K562 treated with DMSO at 1 percent for 48 hours (cell line): Measurements from ENCODE around the gene RIN1. TPM values are rescaled to one million over a fixed set of nuclear protein-coding genes. Genes with fewer than 3 reads are reported as not detected.

Experiments used
- total RNA-seq: library from RNA; unstranded; fragments of 300-600 nt; gene quantifications from 2 replicates; pipeline ENCODE4 v1.2.3, GENCODE V29; 2022; ENCODE audit warnings: low replicate concordance; ENCODE audit errors: extremely low read depth

The RIN1 gene, protein sequence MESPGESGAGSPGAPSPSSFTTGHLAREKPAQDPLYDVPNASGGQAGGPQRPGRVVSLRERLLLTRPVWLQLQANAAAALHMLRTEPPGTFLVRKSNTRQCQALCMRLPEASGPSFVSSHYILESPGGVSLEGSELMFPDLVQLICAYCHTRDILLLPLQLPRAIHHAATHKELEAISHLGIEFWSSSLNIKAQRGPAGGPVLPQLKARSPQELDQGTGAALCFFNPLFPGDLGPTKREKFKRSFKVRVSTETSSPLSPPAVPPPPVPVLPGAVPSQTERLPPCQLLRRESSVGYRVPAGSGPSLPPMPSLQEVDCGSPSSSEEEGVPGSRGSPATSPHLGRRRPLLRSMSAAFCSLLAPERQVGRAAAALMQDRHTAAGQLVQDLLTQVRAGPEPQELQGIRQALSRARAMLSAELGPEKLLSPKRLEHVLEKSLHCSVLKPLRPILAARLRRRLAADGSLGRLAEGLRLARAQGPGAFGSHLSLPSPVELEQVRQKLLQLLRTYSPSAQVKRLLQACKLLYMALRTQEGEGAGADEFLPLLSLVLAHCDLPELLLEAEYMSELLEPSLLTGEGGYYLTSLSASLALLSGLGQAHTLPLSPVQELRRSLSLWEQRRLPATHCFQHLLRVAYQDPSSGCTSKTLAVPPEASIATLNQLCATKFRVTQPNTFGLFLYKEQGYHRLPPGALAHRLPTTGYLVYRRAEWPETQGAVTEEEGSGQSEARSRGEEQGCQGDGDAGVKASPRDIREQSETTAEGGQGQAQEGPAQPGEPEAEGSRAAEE
- total RNA-seq: not detected in 2 replicates

GRCh38 chr11:66336234-66337102, at the start of gene RIN1:
TSS of gene RIN1 (minus strand) at chr11:66336434. CDS start at chr11:66336402, 32 bp downstream.

DNA sequence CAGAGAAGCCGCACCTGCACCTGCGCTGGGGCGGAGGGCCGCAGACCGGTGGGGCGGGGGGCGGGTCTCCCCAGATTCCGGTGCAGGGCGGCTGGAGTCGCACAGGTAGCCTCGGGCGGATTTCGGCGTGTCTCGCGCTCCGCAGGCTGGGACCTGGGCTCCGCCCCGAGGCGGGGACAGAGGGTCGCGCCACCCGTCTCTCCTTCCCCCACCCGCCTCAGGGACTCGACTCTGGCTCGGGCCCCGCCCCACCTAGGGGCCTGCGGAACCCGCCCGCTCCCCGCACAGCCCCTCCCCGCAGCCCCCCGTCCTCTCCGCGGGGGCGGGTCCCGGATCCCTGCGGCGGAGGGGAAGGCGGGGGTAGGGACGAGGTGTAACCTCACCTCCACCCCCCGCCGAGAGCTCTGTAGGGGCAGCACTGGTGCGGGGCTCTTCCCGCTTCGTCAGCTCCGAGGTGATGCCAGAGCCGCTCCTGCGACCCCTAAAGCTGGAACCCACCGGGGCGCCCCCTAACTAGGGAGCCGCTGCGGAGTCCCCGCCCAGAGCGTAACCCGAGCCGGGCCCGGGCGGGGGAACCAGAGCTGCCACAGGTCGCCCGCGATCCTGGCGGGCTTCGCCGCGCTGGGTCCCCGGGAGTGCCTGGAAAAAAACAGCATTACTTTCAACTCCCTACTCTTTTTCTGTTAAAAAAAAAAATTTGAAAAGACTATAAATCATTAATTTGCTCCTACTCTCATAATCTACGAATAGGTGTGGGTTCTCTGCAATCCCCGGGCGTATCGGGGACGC, 35.6 kb upstream of the RIN1 start, which contains the start of gene SLC29A2:
TSS of gene SLC29A2 (minus strand) at position 134 of the 789 bp plus-strand sequence. CDS start 169 bp downstream, outside the sequence.

DNA sequence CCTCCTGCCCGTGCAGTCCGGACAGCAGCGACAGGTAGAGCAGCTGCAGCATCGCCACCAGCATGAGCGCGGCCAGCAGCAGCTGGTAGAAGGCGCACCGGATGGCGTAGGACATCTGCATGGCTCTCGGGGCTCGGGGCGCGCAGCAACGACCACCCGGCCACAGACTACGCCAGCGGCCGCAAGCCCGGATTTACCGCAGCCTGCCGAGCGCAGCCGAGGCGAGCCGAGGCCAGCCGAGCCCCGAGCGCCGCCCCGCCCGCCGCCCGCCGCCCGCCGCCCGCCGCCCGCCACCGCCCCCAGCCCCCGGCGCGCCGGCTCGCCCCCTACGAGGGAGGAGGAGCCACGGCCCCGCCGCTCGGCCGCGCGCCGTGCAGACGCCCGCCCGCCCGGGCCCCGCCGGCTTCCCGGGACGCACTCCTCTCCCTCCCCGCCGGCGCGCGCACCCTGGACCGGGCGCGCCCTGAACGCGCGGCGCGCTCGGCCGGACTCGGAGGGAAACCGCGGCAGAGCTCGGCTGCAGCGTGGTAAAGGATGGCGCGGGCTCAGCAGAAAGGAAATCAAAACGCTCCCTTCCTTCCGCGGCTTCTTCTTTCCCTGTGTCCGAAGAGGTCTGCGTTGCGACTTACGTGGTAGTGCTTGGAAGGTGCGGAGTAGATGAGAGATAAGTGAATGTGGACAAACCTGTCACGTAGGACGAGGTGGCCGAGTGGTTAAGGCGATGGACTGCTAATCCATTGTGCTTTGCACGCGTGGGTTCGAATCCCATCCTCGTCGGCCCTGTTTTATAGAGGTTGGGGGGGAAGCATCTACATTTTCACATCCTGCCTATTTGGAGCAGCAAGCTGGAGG, 11.4 kb upstream of the RIN1 start, which contains the start of gene B4GAT1:
TSS of gene B4GAT1 (minus strand) at position 205 of the 852 bp plus-strand sequence. CDS start at position 121, 84 bp downstream.

GRCh38 chr11:66344550-66345315, 8.5 kb upstream of the RIN1 start, which contains the start of gene BRMS1:
TSS of gene BRMS1 (minus strand) at chr11:66345104. CDS start at chr11:66342234, 2,870 bp downstream.

DNA sequence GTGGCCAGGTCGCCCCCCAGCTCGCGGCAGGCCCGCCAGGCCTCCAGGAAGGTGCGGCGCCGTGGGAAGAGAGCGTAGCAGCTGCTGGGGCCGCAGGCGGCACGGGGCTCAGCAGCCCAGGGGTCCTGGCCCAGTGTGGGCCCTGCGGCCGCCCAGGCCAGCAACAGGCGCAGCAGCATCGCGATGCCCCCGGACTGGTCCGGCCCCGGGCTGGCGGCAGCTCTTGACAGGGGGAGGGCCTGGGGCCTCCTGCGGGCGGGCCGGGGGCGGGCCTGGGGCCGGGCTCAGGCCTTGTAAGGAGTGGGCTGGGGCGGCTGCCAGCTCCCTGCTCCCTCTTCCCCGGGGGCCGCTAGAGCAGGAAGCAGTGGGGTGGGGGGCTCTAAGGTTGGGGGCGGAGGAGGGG, 19.4 kb downstream of the RIN1 start, which contains the start of gene CD248:
TSS of gene CD248 (minus strand) at position 196 of the 403 bp plus-strand sequence. CDS start at position 179, 17 bp downstream.

GRCh38 chr11:66291706-66292542, 44.3 kb downstream of the RIN1 start, which contains the start of gene TMEM151A:
TSS of gene TMEM151A (plus strand) at chr11:66291894. CDS start at chr11:66292014, 120 bp downstream.

DNA sequence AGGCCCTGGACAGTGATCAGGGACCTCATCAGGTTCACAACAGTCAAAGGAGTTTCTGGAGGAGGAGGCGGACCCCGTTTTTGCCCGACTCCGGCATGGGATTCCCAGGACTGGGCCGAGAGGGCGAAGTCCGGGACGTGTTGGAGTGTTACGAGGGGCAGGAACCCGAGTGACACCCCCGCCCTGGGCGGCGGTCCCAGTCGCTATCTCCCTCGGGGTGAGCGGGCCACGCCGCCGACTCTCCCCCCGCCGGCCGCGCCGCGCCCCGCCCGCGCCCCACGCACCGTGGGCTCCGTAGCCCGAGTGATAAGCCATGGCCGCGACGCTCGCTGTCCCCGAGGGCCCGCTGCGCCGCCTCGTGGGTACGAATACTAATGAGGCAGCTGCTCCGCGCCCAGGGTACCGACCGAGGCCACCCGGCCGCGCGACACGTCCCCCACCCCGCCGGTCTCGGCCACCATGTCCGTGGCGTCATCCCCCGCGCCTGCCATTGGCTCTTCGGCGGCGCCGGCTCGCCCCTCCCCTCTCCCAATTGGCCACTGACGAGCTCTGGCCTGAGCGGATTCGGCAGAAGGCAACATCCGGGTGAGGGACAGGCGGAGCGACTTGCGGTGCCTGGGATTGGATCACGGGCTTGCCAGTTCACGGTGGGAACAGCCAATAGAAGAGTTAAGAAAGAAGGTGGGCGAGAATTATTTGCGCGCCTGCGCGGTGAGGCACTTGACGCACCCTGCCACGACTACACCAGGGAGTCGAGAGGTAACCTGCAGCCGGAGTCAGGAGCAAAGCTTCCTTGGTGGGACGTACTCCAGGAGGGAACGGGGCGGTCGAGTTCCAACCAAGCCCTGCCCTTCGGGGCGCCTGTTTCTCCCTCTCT, 47.3 kb downstream of the RIN1 start, which contains the start of gene YIF1A:
TSS of gene YIF1A (minus strand) at position 473 of the 877 bp plus-strand sequence. CDS start at position 315, 158 bp downstream.

Other genes with a start within 250 kb of the RIN1 start
- not detected in 2 replicates for gene KLC2, start 78.7 kb downstream of the RIN1 start, total RNA-seq
- gene RAB1B, start 67.8 kb downstream of the RIN1 start, total RNA-seq: 266 TPM in 1 of 2 replicates, not detected in the other
- not detected in 2 replicates for gene CNIH2, start 58.3 kb downstream of the RIN1 start, total RNA-seq
- not detected in 2 replicates for gene YIF1A, start 47.3 kb downstream of the RIN1 start, total RNA-seq
- gene TMEM151A, start 44.5 kb downstream of the RIN1 start, total RNA-seq: not detected in 2 replicates
- not detected in 2 replicates for gene CD248, start 19.4 kb downstream of the RIN1 start, total RNA-seq
- gene BRMS1, start 8.7 kb upstream of the RIN1 start, total RNA-seq: not detected in 2 replicates
- not detected in 2 replicates for gene B4GAT1, start 11.2 kb upstream of the RIN1 start, total RNA-seq
- not detected in 2 replicates for gene SLC29A2, start 35.3 kb upstream of the RIN1 start, total RNA-seq
- gene NPAS4, start 84.6 kb upstream of the RIN1 start, total RNA-seq: not detected in 2 replicates
- gene MRPL11, start 102.4 kb upstream of the RIN1 start, total RNA-seq: not detected in 2 replicates
- not detected in 2 replicates for gene PELI3, start 130.5 kb upstream of the RIN1 start, total RNA-seq
- not detected in 2 replicates for gene DPP3, start 144.0 kb upstream of the RIN1 start, total RNA-seq
- gene BBS1, start 174.2 kb upstream of the RIN1 start, total RNA-seq: not detected in 2 replicates
- not detected in 2 replicates for gene ZDHHC24, start 209.6 kb upstream of the RIN1 start, total RNA-seq
- not detected in 2 replicates for gene ACTN3, start 210.5 kb upstream of the RIN1 start, total RNA-seq
- not detected in 2 replicates for gene CTSF, start 232.2 kb upstream of the RIN1 start, total RNA-seq